GM23338 (cell line): ENCODE results near the gene UBAC1.

Experiments
- CREB1 ChIP-seq: fragments of 250-450 bp; sonication (Bioruptor Pico); IDR thresholded peaks from 2 replicates; pipeline ENCODE4 v1.5.0; 2020; ENCODE audit warnings: low read depth, mild to moderate bottlenecking, moderate library complexity
- CTCF ChIP-seq, 2 experiments: fragments of 200-600 bp in 1 of 2; sonication (generic) in 1 of 2; conservative IDR thresholded peaks; 2 replicates each; pipeline versions ENCODE4 v1.5.1 to v1.6.1; 2016 to 2017; ENCODE audit warnings: antibody characterized with exemption in 2 of 2, low read depth in 2 of 2, mild to moderate bottlenecking in 2 of 2, moderate library complexity in 1 of 2
- EZH2 ChIP-seq: fragments of 200-600 bp; sonication (generic); IDR thresholded peaks from one replicate; pipeline ENCODE4 v1.8.0; 2017; ENCODE audit warnings: antibody characterized with exemption, mild to moderate bottlenecking, low read depth; ENCODE audit not compliant: unreplicated experiment
- EZH2phosphoT487 ChIP-seq: fragments of 200-600 bp; sonication (generic); IDR thresholded peaks from one replicate; pipeline ENCODE4 v1.8.1; 2018; ENCODE audit warnings: antibody characterized with exemption; ENCODE audit not compliant: unreplicated experiment
- POLR2AphosphoS5 ChIP-seq: IDR thresholded peaks from 2 replicates; pipeline ENCODE4 v1.6.1; 2016; ENCODE audit warnings: antibody characterized with exemption, low read depth
- REST ChIP-seq: IDR thresholded peaks from one replicate; pipeline ENCODE4 v1.6.1; 2018; ENCODE audit warnings: antibody characterized with exemption; ENCODE audit not compliant: unreplicated experiment
- ZNF114 ChIP-seq: fragments of 250-450 bp; sonication (Bioruptor Pico); IDR thresholded peaks from 2 replicates; pipeline ENCODE4 v1.5.0; 2020; ENCODE audit warnings: mild to moderate bottlenecking, moderate library complexity

DNA sequence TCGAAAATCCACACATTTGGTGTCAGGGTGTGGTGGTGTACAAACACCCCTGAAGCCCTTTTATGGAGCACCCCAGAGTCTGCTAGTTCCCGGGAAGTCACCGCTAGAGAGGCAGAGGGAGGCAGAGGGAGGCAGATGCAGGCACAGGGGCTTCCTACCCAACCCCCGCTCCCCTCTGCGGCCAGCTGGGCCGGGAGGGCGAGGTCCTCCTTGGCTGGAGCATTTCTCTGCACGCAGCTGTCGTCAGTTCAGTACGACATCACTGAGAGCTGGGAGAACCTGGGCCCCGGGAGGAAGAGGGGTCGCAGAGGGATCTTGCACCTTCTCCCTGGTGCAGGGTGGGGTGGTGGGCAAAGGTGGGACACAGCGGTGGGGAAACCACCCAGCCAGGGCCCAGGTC is 15.8 kb upstream of the UBAC1 start:
- TF ChIP-seq POLR2AphosphoS5 (no peak), EZH2phosphoT487 (no peak), CTCF (conservative IDR thresholded peaks at IDR 0.05; ENCODE audit: low read depth in 2 of 2) (no peak), EZH2 (no peak), REST (no peak), CREB1 (no peak), ZNF114 (CRISPR knock-in tag) (no peak)
